ENCODE measurements around the gene GLYATL1.

DNA sequence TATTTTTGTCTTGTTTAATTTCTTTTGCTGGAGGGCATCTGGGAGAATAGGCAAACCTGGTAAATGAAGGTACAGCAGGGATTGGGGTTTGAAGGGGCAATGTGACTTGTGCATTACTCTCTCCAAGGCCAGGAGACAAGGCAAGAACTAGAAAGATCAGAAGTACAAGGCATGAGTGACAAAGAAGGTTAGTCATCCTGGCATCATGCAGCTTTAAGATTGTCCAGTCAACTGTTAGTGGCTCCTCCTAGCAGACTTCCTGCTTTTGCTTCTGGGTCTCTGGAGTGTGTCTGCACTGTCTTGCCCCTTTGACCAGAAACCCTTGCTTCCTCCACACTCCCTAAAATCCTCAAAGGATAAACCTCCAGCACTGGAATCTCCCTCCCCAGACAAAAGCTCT lies 27.2 kb upstream of the GLYATL1 start:
- TF ChIP-seq EP300 (IDR thresholded peaks at IDR 0.05) (no peak), POLR2AphosphoS5 (IDR thresholded peaks at IDR 0.05) (no peak), POLR2A (IDR thresholded peaks at IDR 0.05) (no peak)
